ENCODE measurements around the gene NUCKS1.

NUCKS1 gene

GRCh38 chr1:205792481-205792881 is 42.5 kb upstream of the NUCKS1 start:
- no peak for TF ChIP-seq REST (IDR thresholded peaks at IDR 0.05; ENCODE audit: insufficient read depth in 1 of 2, low read depth in 2 of 2, low read length in 2 of 2)
- no peak for TF ChIP-seq TAF1 (IDR thresholded peaks at IDR 0.05; ENCODE audit: borderline replicate concordance, insufficient read depth, low read length)
- TF ChIP-seq SIN3A (IDR thresholded peaks at IDR 0.05; ENCODE audit: borderline replicate concordance, insufficient read depth, low read length): no peak
- no peak for TF ChIP-seq POLR2AphosphoS5 (IDR thresholded peaks at IDR 0.05; ENCODE audit: low read depth, low read length)

- TF ChIP-seq REST (IDR thresholded peaks at IDR 0.05; ENCODE audit: insufficient read depth in 1 of 2, low read depth in 2 of 2, low read length in 2 of 2) (no peak), SIN3A (IDR thresholded peaks at IDR 0.05; ENCODE audit: borderline replicate concordance, insufficient read depth, low read length) (no peak), FOXP2 (optimal IDR thresholded peaks at IDR 0.05; ENCODE audit: borderline replicate concordance, extremely low read depth, extremely low read length, insufficient read depth) (no peak), TAF1 (IDR thresholded peaks at IDR 0.05; ENCODE audit: borderline replicate concordance, insufficient read depth, low read length) (no peak), POLR2AphosphoS5 (IDR thresholded peaks at IDR 0.05; ENCODE audit: low read depth, low read length) (no peak)
Measured at GRCh38 chr1:205791568-205792180, 41.7 kb upstream of the NUCKS1 start.

- TF ChIP-seq FOXP2 (optimal IDR thresholded peaks at IDR 0.05; ENCODE audit: borderline replicate concordance, extremely low read depth, extremely low read length, insufficient read depth): no peak
Measured at GRCh38 chr1:205787287-205787916, 37.4 kb upstream of the NUCKS1 start.

GRCh38 chr1:205786601-205787000 is 36.6 kb upstream of the NUCKS1 start:
- TF ChIP-seq FOXP2 (optimal IDR thresholded peaks at IDR 0.05; ENCODE audit: borderline replicate concordance, extremely low read depth, extremely low read length, insufficient read depth): no peak

- no peak for TF ChIP-seq REST (IDR thresholded peaks at IDR 0.05; ENCODE audit: insufficient read depth in 1 of 2, low read depth in 2 of 2, low read length in 2 of 2)
Measured at GRCh38 chr1:205785446-205785845, 35.5 kb upstream of the NUCKS1 start.

GRCh38 chr1:205783904-205784303 is 33.9 kb upstream of the NUCKS1 start:
- no peak for TF ChIP-seq POLR2AphosphoS5 (IDR thresholded peaks at IDR 0.05; ENCODE audit: low read depth, low read length)
- no peak for TF ChIP-seq FOXP2 (optimal IDR thresholded peaks at IDR 0.05; ENCODE audit: borderline replicate concordance, extremely low read depth, extremely low read length, insufficient read depth)
- no peak for TF ChIP-seq TAF1 (IDR thresholded peaks at IDR 0.05; ENCODE audit: borderline replicate concordance, insufficient read depth, low read length)
- TF ChIP-seq SIN3A (IDR thresholded peaks at IDR 0.05; ENCODE audit: borderline replicate concordance, insufficient read depth, low read length): no peak
- no peak for TF ChIP-seq REST (IDR thresholded peaks at IDR 0.05; ENCODE audit: insufficient read depth in 1 of 2, low read depth in 2 of 2, low read length in 2 of 2)

Data from PFSK-1 (cell line).